ENCODE results near the gene GCKR.

The GCKR gene

GRCh38 chr2:27496357-27497287, at the start of gene GCKR:
GCKR (plus strand) TSS chr2:27496839; CDS start chr2:27496905, 66 bp downstream.
- DNase-seq (ENCODE audit: low spot score), result no peak

GRCh38 chr2:27448381-27448780, 48.3 kb upstream of the GCKR start:
- Histone ChIP-seq H3K27ac (no peak overlapping the region), H3K4me3 (no peak overlapping the region)
- DNase-seq (ENCODE audit: low spot score), result no peak
- TF ChIP-seq, protein P1, sequence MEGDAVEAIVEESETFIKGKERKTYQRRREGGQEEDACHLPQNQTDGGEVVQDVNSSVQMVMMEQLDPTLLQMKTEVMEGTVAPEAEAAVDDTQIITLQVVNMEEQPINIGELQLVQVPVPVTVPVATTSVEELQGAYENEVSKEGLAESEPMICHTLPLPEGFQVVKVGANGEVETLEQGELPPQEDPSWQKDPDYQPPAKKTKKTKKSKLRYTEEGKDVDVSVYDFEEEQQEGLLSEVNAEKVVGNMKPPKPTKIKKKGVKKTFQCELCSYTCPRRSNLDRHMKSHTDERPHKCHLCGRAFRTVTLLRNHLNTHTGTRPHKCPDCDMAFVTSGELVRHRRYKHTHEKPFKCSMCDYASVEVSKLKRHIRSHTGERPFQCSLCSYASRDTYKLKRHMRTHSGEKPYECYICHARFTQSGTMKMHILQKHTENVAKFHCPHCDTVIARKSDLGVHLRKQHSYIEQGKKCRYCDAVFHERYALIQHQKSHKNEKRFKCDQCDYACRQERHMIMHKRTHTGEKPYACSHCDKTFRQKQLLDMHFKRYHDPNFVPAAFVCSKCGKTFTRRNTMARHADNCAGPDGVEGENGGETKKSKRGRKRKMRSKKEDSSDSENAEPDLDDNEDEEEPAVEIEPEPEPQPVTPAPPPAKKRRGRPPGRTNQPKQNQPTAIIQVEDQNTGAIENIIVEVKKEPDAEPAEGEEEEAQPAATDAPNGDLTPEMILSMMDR (IDR thresholded peaks at IDR 0.05), result no peak

More at GRCh38 chr2:27496357-27497287, at the start of gene GCKR:
- Histone ChIP-seq H3K27ac (no peak within 1 kb of the TSS), H3K4me3 (no peak within 1 kb of the TSS)
- TF ChIP-seq, protein P1 (IDR thresholded peaks at IDR 0.05), result no peak

DNA sequence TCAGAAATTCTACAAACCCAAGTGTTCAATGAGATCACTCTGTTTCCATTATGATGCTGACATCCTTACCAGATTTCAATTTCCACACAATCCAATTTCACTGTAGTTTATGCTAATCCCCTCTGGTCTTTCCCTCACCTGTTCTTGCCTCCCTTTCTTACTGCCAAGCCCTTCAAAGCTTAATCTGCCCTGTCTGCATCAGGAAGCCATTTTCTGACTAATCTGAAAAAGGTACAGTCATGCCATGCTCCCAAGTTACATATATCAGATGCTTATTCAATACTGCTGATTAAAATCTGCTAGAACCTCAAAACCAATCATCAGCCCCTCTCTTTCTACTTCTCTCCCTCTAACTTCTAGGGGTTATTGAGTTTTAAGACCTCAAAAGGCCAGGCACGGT, 45.5 kb upstream of the GCKR start:
- no peak overlapping the region for H3K27ac ChIP-seq
- H3K4me3 ChIP-seq, result no peak overlapping the region
- DNase-seq (ENCODE audit: low spot score), result no peak
- TF ChIP-seq, protein P1 (IDR thresholded peaks at IDR 0.05), result no peak

DNA sequence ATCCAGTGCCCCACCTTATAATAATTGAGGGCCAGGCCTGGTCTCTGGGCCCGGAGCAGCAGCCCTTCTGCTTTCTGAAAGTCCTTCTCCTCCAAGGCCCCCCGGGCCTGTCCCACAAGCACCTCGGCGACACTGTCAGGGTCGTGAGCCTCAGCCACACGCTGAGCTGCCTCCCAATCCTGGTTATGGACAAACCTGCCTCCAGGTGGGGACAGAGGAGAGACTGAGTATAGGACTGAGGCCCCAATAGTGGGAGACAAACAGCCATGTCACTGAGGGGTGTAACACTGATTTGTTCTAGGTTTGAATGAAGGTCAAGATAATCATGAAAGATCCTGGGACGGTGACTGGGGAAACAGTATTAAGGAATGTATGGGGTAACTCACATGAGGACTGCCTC, 42.7 kb upstream of the GCKR start:
- no peak for DNase-seq (ENCODE audit: low spot score)
- Histone ChIP-seq H3K27ac (no peak overlapping the region), H3K4me3 (no peak overlapping the region)
- TF ChIP-seq, protein P1 (IDR thresholded peaks at IDR 0.05), result no peak

DNA sequence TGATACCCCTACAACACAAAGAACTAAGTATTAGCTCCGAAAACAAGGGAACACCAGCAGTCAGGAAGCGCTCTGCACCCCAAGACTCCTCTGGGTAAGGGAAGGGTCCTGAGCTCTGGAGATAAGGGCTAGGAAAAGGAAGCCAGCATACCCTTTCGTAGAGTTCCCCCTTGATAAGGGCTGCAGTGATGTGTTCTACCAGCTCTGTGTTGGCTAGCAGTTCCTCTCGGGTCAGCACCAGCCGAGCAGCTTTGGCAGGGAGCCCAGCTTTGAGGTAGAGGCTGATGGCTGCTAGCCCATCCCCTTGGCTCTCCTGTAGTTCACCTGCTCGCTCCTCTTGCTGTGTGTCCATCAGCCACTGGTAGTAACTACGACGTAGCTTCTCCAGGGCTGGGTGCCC, 35.5 kb upstream of the GCKR start:
- Histone ChIP-seq H3K27ac (no peak overlapping the region), H3K4me3 (no peak overlapping the region)
- DNase-seq (ENCODE audit: low spot score), result no peak
- TF ChIP-seq, protein P1 (IDR thresholded peaks at IDR 0.05), result no peak

- TF ChIP-seq, protein P1 (IDR thresholded peaks at IDR 0.05), result no peak
- Histone ChIP-seq H3K27ac (no peak overlapping the region), H3K4me3 (no peak overlapping the region)
- DNase-seq (ENCODE audit: low spot score), result no peak
Observed at GRCh38 chr2:27464443-27464842, 32.2 kb upstream of the GCKR start.

DNA sequence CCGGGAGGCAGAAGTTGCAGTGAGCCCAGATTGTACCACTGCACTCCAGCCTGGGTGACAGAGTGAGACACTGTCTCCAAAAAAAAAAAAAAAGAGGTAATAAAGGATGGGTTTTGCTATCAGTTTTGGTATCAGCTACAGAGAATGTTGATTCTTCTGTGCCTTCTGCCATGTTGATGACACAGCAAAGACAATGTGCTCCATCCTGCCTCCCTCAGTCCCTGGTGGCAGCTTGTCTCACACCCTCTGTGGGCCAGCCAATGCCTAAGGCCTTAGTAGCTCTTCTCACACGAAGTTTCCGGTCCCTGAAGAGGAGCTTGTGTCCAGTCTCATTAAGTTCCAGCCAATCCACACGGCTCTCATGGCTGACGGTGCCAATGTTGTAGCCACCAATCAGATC, 24.7 kb upstream of the GCKR start:
- H3K27ac ChIP-seq, result no peak overlapping the region
- TF ChIP-seq, protein P1 (IDR thresholded peaks at IDR 0.05), result no peak
- no peak for DNase-seq (ENCODE audit: low spot score)
- no peak overlapping the region for H3K4me3 ChIP-seq
